AG04449 (cell line): Measurements from ENCODE around the gene HECTD4.

Source experiments
- CTCF ChIA-PET: fragments of 350-600 bp; formaldehyde crosslinking; extraction: SDS; loops from one replicate; lab custom pipeline; 2021; ENCODE audit warnings: antibody characterized with exemption; lab: Yijun Ruan, JAX
- POLR2A ChIA-PET: fragments of 400-600, 350-600 bp; formaldehyde crosslinking; extraction: SDS; loops from one replicate; lab custom pipeline; 2020; ENCODE audit warnings: antibody characterized with exemption, inconsistent platforms; lab: Yijun Ruan, JAX
- DNase-seq: peaks from one replicate; pipeline ENCODE4 v3.0.0-alpha.2; 2010; ENCODE audit warnings: low read depth, low spot score
- H3K4me3 ChIP-seq: 2 replicates; pipeline ENCODE4 v1.5.1; 2011; ENCODE audit warnings: low read depth, mild to moderate bottlenecking, control low read depth, low read length
- CTCF ChIP-seq: IDR thresholded peaks from one replicate; pipeline ENCODE4 v1.5.1; 2011; ENCODE audit warnings: mild to moderate bottlenecking, moderate library complexity, low read length, control low read depth, inconsistent platforms; ENCODE audit not compliant: insufficient read depth; ENCODE audit errors: missing control alignments

Gene HECTD4

DNA sequence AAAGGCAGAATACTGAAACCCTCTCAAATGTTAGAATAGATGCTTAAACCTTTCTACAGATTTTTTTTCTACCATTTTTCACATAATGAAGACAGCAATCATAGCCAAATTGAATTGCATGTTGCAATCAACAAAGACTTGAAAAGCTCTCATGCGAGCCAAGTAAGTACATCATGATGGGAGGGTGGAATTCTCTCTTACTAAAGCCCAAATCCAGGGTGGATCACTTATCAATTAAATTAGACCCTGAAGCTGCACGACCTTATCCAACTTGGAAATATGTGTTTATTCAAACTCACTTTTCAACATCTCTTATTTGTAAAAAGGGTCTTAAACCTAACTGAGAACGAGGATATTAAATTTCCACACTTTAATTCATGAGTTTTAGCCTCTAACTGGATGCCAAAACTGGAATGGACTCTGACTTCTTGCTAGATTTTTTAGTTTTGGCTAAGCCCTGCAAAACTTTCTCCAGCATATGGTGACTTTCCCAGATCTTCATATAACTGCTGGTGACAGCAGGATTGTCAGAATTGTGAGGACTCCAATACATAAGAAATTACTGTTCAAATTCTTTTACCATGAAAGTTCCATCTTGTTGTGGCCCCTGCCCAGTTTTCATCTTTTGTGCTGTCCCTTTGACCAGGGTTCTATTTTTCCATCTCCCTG is 53.6 kb downstream of the HECTD4 start:
- TF ChIP-seq CTCF = no peak
- DNase-seq = no peak
- POLR2A ChIA-PET = interaction anchor here (0.6 kb wide), 1 partner anchor 30 kb away, joined by 3 read pairs; no protein-coding TSS in a partner anchor
- H3K4me3 ChIP-seq = no peak overlapping the region
- CTCF ChIA-PET = no interaction called here

DNA sequence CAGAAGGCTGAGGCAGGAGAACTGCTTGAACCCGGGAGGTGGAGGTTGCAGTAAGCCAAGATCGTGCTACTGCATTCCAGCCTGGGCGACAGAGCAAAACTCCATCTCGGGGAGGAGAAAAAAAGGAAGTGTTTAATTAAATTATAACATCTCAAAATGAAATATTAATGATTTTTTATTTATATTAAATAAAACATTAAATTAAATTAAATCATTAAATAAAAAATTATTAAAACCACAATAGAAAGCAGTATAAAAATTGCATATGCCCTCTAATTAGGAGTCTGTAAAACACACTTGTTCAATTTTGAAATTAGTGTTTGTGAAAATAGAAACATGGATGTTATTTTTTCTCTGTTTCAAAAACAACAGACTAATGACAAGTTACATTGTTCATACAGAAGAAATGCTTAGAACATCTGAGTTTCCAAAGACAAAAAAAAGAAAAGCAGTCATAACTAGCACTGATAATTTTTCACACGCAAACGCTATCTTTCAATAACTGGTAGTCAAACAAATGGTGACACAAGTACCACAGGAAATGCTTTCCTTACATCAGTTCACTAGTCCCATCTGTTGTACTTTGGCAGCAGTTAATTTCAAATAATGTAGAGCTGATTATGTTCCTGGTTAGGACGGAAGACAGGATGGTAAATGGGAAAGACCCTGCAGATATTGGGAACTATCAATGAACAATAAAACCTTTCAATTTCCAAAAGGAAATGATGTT is 54.9 kb downstream of the HECTD4 start:
- no peak overlapping the region for H3K4me3 ChIP-seq
- no peak for TF ChIP-seq CTCF
- ChIA-PET CTCF (interaction anchor here (1.0 kb wide), 1 partner anchor 23 kb away, joined by 3 read pairs; no protein-coding TSS in a partner anchor), POLR2A (no interaction called here)
- DNase-seq = no peak

- no peak overlapping the region for H3K4me3 ChIP-seq
- CTCF ChIA-PET = interaction anchor here (1.4 kb wide), 1 partner anchor 13 kb away, joined by 3 read pairs; no protein-coding TSS in a partner anchor
- DNase-seq = no peak
- no peak for TF ChIP-seq CTCF
- POLR2A ChIA-PET = no interaction called here
Observed at GRCh38 chr12:112325622-112326207, 56.5 kb downstream of the HECTD4 start.

GRCh38 chr12:112325157-112325556 is 57.1 kb downstream of the HECTD4 start:
- TF ChIP-seq CTCF = no peak
- DNase-seq = no peak
- H3K4me3 ChIP-seq = no peak overlapping the region
- ChIA-PET CTCF (interaction anchor here (1.4 kb wide), 1 partner anchor 13 kb away, joined by 3 read pairs; no protein-coding TSS in a partner anchor), POLR2A (no interaction called here)

DNA sequence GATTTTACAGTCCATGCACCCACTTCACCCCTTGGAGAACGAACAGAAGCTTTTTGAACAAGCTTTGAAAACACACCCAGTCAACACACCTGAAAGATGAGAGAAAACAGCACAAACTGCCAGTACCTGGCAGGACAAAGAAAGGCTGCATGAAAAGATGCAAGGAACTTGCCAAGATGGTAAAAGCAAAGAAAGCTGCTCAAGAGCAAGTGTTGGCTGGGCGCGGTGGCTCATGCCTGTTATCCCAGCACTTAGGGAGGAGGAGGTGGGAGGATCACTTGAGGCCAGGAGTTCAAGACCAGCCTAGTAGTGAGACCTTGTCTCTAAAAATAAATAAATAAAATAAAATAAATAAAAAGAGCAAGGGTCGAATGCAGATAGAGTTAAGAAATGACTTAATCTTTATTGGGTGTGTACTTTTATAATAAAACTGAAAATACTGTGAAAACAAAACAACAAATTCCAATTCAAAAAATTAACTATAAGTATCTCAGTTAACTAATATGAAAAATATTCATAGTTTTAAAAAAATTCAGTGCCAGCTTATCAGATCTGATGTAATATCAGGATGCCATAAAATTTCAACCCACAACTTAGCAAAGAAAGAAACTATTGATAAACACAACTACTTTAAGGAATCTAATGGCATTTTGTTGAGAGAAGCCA is 59.2 kb downstream of the HECTD4 start:
- H3K4me3 ChIP-seq = no peak overlapping the region
- ChIA-PET POLR2A (no interaction called here), CTCF (interaction anchor here (1.3 kb wide), 1 partner anchor 125 kb away, joined by 3 read pairs; no protein-coding TSS in a partner anchor)
- TF ChIP-seq CTCF = no peak
- DNase-seq = no peak
